MG63 (cell line): ENCODE results near the gene GRSF1. TPM values are rescaled to one million over a fixed set of nuclear protein-coding genes. Genes with fewer than 3 reads are reported as not detected.
"Not testable (repeated sequence)": the region's sequence is repeated elsewhere in the genome, so short reads cannot be mapped to it uniquely, and the experiment has no call there.

Source experiments
- DNase-seq: peaks from one replicate; pipeline ENCODE4 v3.0.0-alpha.2; 2020
- H3K27me3 ChIP-seq: fragments of 250-450 bp; sonication (Bioruptor Pico); 2 replicates; pipeline ENCODE4 v1.5.1; 2020; ENCODE audit warnings: mild to moderate bottlenecking, moderate library complexity
- H3K36me3 ChIP-seq: fragments of 250-450 bp; sonication (Bioruptor Pico); 2 replicates; pipeline ENCODE4 v1.5.1; 2020; ENCODE audit warnings: mild to moderate bottlenecking, moderate library complexity
- H3K4me3 ChIP-seq: fragments of 250-450 bp; sonication (Bioruptor Pico); 2 replicates; pipeline ENCODE4 v1.5.1; 2020; ENCODE audit warnings: mild to moderate bottlenecking, moderate library complexity
- H3K9me3 ChIP-seq: fragments of 250-450 bp; sonication (Bioruptor Pico); 2 replicates; pipeline ENCODE4 v1.5.1; 2020; ENCODE audit warnings: mild to moderate bottlenecking, moderate library complexity
- total RNA-seq: library from RNA; depleted of rRNA; stranded (reverse); fragments of >200 nt; shearing (Covaris generic); gene quantifications from 2 replicates; pipeline ENCODE4 v1.2.3, GENCODE V29; 2014; ENCODE audit warnings: low replicate concordance; rRNA removed

Gene GRSF1
- total RNA-seq, 1 experiment from 2014 or later = 81.3 TPM

- no peak for DNase-seq
- Histone ChIP-seq H3K4me3 (no peak overlapping the region), H3K9me3 (no peaks in the 10 kb centered on the region), H3K27me3 (no peaks in the 10 kb centered on the region), H3K36me3 (no peaks in the 10 kb centered on the region)
Measured at GRCh38 chr4:70793626-70794025, 46.1 kb downstream of the GRSF1 start.

GRCh38 chr4:70788733-70789132, 51.0 kb downstream of the GRSF1 start:
- no peak for DNase-seq
- Histone ChIP-seq H3K4me3 (no peak overlapping the region), H3K27me3 (no peaks in the 10 kb centered on the region), H3K36me3 (no peaks in the 10 kb centered on the region; the same call in 1 of the 2 replicates), H3K9me3 (no peaks in the 10 kb centered on the region)

- Histone ChIP-seq H3K36me3 (no peaks in the 10 kb centered on the region; the same call in 1 of the 2 replicates), H3K9me3 (no peaks in the 10 kb centered on the region), H3K4me3 (no peak overlapping the region), H3K27me3 (no peaks in the 10 kb centered on the region)
- DNase-seq = no peak
Measured at GRCh38 chr4:70787496-70787895, 52.2 kb downstream of the GRSF1 start.

DNA sequence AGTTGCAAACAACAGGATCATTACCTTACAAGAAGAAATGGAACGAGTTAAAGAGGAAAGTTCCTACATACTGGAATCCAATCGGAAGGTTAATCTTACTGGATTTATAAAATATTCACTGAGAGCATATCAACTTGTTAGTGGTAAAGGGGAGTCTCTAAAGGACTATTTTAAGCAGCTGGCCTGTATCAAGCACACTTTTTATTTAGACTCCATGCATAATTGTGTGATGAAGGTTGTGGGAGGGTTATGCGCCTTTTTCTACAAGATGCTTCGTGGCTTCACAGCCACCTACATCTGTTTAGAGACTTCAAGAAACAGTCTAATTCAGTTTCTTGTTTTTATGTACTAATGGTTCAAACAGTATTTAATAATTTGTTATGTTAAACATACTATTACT, 56.6 kb downstream of the GRSF1 start:
- Histone ChIP-seq H3K4me3 (no peak overlapping the region), H3K9me3 (no peaks in the 10 kb centered on the region), H3K27me3 (no peaks in the 10 kb centered on the region), H3K36me3 (no peaks in the 10 kb centered on the region; the same call in none of the 2 replicates)
- no peak for DNase-seq

GRCh38 chr4:70778888-70779422, 60.7 kb downstream of the GRSF1 start:
- Histone ChIP-seq H3K27me3 (no peaks in the 10 kb centered on the region), H3K9me3 (no peaks in the 10 kb centered on the region), H3K36me3 (no peaks in the 10 kb centered on the region; the same call in 1 of the 2 replicates), H3K4me3 (no peak overlapping the region)
- no peak for DNase-seq

DNA sequence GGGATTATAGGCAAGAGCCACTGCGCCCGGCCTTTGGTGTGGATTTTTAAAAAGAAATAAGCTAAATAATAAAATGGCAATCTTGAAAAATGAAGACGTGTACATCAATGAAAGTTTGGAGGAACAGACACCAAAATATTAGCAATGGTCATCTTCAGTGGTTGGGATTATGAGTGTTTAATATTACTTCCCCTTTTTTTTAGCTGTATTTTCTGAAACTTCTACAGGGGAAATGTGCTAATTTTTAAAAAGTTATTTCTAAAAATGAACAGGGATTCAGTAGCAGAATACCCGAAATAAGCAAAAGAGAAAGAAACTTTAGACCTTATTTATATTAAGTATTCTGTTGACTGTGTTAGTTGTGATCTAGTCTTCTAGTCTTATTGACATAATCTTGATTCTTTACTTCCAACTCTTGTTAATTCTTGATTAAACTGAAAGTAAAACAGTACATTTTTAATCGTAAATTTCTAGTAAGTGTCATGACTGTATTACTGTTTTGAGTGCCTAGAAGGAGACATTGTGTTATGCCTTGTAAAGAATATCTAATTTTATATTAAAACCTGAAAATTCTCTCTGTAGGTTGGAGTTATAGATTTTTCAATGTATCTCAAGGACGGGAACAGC, 66.6 kb downstream of the GRSF1 start:
- Histone ChIP-seq H3K36me3 (no peaks in the 10 kb centered on the region; the same call in none of the 2 replicates), H3K27me3 (no peaks in the 10 kb centered on the region), H3K4me3 (no peak overlapping the region), H3K9me3 (no peaks in the 10 kb centered on the region)
- no peak for DNase-seq

DNA sequence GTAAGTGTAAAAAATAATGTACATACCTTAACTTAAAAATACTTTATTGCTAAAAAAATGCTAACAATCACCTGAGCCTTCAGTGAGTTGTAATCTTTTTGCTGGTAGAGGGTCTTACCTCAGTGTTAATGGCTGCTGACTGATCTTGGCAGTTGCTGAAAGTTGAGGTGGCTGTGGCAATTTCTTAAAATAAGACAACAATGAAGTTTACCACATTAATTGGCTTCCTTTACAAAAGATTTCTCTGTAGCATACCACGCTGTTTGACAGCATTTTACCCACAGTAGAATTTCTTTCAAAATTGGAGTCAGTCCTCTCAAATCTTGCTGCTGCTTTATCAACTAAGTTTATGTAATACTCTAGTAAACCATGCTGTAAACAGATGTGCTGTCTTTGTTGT, 70.3 kb downstream of the GRSF1 start:
- not testable (repeated sequence) for H3K4me3 ChIP-seq, H3K27me3 ChIP-seq, H3K36me3 ChIP-seq, H3K9me3 ChIP-seq, DNase-seq

DNA sequence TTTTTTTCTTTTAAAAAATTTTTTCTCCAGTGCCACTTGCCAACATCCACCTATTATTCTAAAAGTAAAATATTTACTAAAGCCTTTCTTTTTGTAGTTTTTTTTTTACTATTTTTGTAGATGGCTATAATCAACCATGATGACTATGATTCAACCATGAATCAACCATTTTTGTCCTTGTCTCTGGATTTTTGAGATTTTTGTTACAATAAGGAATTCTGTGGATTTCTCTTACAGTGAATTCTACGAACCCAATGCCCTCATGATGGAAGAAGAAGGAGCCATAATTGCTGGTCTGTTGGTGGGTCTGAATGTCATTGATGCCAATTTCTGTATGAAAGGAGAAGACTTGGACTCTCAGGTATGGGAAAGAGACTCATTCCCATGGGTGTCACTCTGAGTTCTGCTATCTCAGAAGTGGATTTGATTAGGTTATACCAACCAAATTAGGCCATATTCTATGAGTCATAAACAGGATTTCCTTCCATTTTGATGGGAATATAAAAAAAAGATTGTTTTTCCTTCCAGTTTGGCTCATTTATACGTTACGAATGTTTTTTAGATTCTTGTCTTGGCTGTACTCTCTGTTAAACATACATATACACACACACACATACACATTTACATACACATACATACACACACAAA, 71.3 kb downstream of the GRSF1 start:
- Histone ChIP-seq H3K4me3 (no peak overlapping the region), H3K36me3 (peaks cover 6% of the 10 kb centered on the region), H3K9me3 (no peaks in the 10 kb centered on the region), H3K27me3 (no peaks in the 10 kb centered on the region)
- DNase-seq = no peak

Other genes with a start within 250 kb of the GRSF1 start
- gene AMBN, start 247.6 kb downstream of the GRSF1 start, total RNA-seq = not detected in 2 replicates
- not detected in 2 replicates for gene ENAM, start 211.1 kb downstream of the GRSF1 start, total RNA-seq
- gene JCHAIN, start 173.4 kb downstream of the GRSF1 start, total RNA-seq = not detected in 2 replicates
- 3.0 and 6.4 TPM in 2 replicates for gene UTP3, start 151.4 kb downstream of the GRSF1 start, total RNA-seq
- 7.8 and 38.6 TPM in 2 replicates for gene RUFY3, start 117.9 kb downstream of the GRSF1 start, total RNA-seq
- 6.1 and 7.7 TPM in 2 replicates for gene MOB1B, start 62.5 kb upstream of the GRSF1 start, total RNA-seq
- 12.3 and 13.9 TPM in 2 replicates for gene DCK, start 153.8 kb upstream of the GRSF1 start, total RNA-seq